Measurements from ENCODE around the gene PNN. TPM values are rescaled to one million over a fixed set of nuclear protein-coding genes. Genes with fewer than 3 reads are reported as not detected.
"Not testable (repeated sequence)": the region's sequence is repeated elsewhere in the genome, so short reads cannot be mapped to it uniquely, and the experiment has no call there.

Gene PNN
- total and polyA plus RNA-seq, 5 donors from 2014 or later = 13.3 to 126 (median 16.6) TPM

- no peak for ATAC-seq (ENCODE audit: low read depth in 2 of 2)
- no peaks in the 10 kb centered on the region for H3K9me3 ChIP-seq (ENCODE audit: control insufficient read depth in 2 of 2, low read length in 2 of 2)
- H3K4me3 ChIP-seq (ENCODE audit: low read depth, low read length) = no peak overlapping the region
- Mint-ChIP-seq H3K36me3 (peaks cover 17% of the 10 kb centered on the region), H3K4me3 (no peak overlapping the region), H3K27me3 (peaks cover 4% of the 10 kb centered on the region), H3K27ac (no peak overlapping the region), H3K4me1 (peaks cover 0 to 5% (median 1%) of the 10 kb centered on the region in 4 donors), H3K9me3 (no peaks in the 10 kb centered on the region)
- no peak overlapping the region for H3K27ac ChIP-seq (ENCODE audit: insufficient read depth, low read length, poor library complexity, severe bottlenecking)
- no peaks in the 10 kb centered on the region for H3K27me3 ChIP-seq (ENCODE audit: control insufficient read depth, insufficient read depth, low read length)
- no peak for DNase-seq
- H3K36me3 ChIP-seq (ENCODE audit: control insufficient read depth, insufficient read depth, low read length) = peaks cover 64% of the 10 kb centered on the region
- H3K4me1 ChIP-seq (ENCODE audit: control insufficient read depth, insufficient read depth, low read length, poor library complexity, severe bottlenecking) = no peaks in the 10 kb centered on the region
These were observed 20.4 kb upstream of the PNN start for GRCh38 chr14:39154594-39155189.

GRCh38 chr14:39157491-39157890, 17.6 kb upstream of the PNN start:
- H3K36me3 ChIP-seq (ENCODE audit: control insufficient read depth, insufficient read depth, low read length) = peaks cover 64% of the 10 kb centered on the region
- DNase-seq (no peak), ATAC-seq (ENCODE audit: low read depth in 2 of 2) (no peak)
- peaks cover 11 to 28% (median 22%) of the 10 kb centered on the region in 4 donors for H3K4me1 Mint-ChIP-seq
- no peak overlapping the region for H3K27ac Mint-ChIP-seq
- no peak overlapping the region for H3K27ac ChIP-seq (ENCODE audit: insufficient read depth, low read length, poor library complexity, severe bottlenecking)
- no peaks in the 10 kb centered on the region for H3K9me3 ChIP-seq (ENCODE audit: control insufficient read depth in 2 of 2, low read length in 2 of 2)
- H3K27me3 ChIP-seq (ENCODE audit: control insufficient read depth, insufficient read depth, low read length) = no peaks in the 10 kb centered on the region
- no peaks in the 10 kb centered on the region for H3K4me1 ChIP-seq (ENCODE audit: control insufficient read depth, insufficient read depth, low read length, poor library complexity, severe bottlenecking)
- H3K4me3 ChIP-seq (ENCODE audit: low read depth, low read length) = no peak overlapping the region
- H3K4me3 Mint-ChIP-seq = no peak overlapping the region
- H3K27me3 Mint-ChIP-seq = peaks cover 4% of the 10 kb centered on the region
- peaks cover 23% of the 10 kb centered on the region for H3K36me3 Mint-ChIP-seq
- H3K9me3 Mint-ChIP-seq = no peaks in the 10 kb centered on the region

GRCh38 chr14:39158222-39158858, 16.7 kb upstream of the PNN start:
- Mint-ChIP-seq H3K9me3 (no peaks in the 10 kb centered on the region), H3K4me3 (no peak overlapping the region), H3K4me1 (peaks cover 12 to 33% (median 25%) of the 10 kb centered on the region in 4 donors), H3K36me3 (peaks cover 26% of the 10 kb centered on the region), H3K27me3 (peaks cover 4% of the 10 kb centered on the region), H3K27ac (no peak overlapping the region)
- Histone ChIP-seq H3K4me1 (ENCODE audit: control insufficient read depth, insufficient read depth, low read length, poor library complexity, severe bottlenecking) (no peaks in the 10 kb centered on the region), H3K4me3 (ENCODE audit: low read depth, low read length) (no peak overlapping the region), H3K9me3 (ENCODE audit: control insufficient read depth in 2 of 2, low read length in 2 of 2) (no peaks in the 10 kb centered on the region), H3K27me3 (ENCODE audit: control insufficient read depth, insufficient read depth, low read length) (no peaks in the 10 kb centered on the region), H3K36me3 (ENCODE audit: control insufficient read depth, insufficient read depth, low read length) (peaks cover 61% of the 10 kb centered on the region), H3K27ac (ENCODE audit: insufficient read depth, low read length, poor library complexity, severe bottlenecking) (no peak overlapping the region)
- no peak for DNase-seq
- no peak for ATAC-seq (ENCODE audit: low read depth in 2 of 2)

GRCh38 chr14:39160494-39160893, 14.6 kb upstream of the PNN start:
- Mint-ChIP-seq H3K27me3 (peaks cover 4% of the 10 kb centered on the region), H3K9me3 (no peaks in the 10 kb centered on the region), H3K4me3 (no peak overlapping the region), H3K4me1 (peaks cover 15 to 49% (median 39%) of the 10 kb centered on the region in 4 donors), H3K36me3 (peaks cover 37% of the 10 kb centered on the region), H3K27ac (no peak overlapping the region)
- H3K4me3 ChIP-seq (ENCODE audit: low read depth, low read length) = no peak overlapping the region
- DNase-seq = no peak
- no peaks in the 10 kb centered on the region for H3K9me3 ChIP-seq (ENCODE audit: control insufficient read depth in 2 of 2, low read length in 2 of 2)
- no peak overlapping the region for H3K27ac ChIP-seq (ENCODE audit: insufficient read depth, low read length, poor library complexity, severe bottlenecking)
- H3K4me1 ChIP-seq (ENCODE audit: control insufficient read depth, insufficient read depth, low read length, poor library complexity, severe bottlenecking) = no peaks in the 10 kb centered on the region
- peaks cover 47% of the 10 kb centered on the region for H3K36me3 ChIP-seq (ENCODE audit: control insufficient read depth, insufficient read depth, low read length)
- ATAC-seq (ENCODE audit: low read depth in 2 of 2) = no peak
- no peaks in the 10 kb centered on the region for H3K27me3 ChIP-seq (ENCODE audit: control insufficient read depth, insufficient read depth, low read length)

- not testable (repeated sequence) for H3K27me3 ChIP-seq (ENCODE audit: control insufficient read depth, insufficient read depth, low read length); H3K36me3 ChIP-seq (ENCODE audit: control insufficient read depth, insufficient read depth, low read length); H3K27ac Mint-ChIP-seq; ATAC-seq (ENCODE audit: low read depth in 2 of 2); H3K9me3 ChIP-seq (ENCODE audit: control insufficient read depth in 2 of 2, low read length in 2 of 2); DNase-seq; H3K9me3 Mint-ChIP-seq; H3K27ac ChIP-seq (ENCODE audit: insufficient read depth, low read length, poor library complexity, severe bottlenecking); H3K27me3 Mint-ChIP-seq
- H3K4me3 ChIP-seq (ENCODE audit: low read depth, low read length) = peak overlapping the region; percentile 98
- H3K4me1 ChIP-seq (ENCODE audit: control insufficient read depth, insufficient read depth, low read length, poor library complexity, severe bottlenecking) = peaks cover 35% of the 10 kb centered on the region
- H3K36me3 Mint-ChIP-seq = peaks cover 20% of the 10 kb centered on the region
- H3K4me1 Mint-ChIP-seq = peaks cover 35 to 69% (median 49%) of the 10 kb centered on the region in 4 donors
- peak overlapping the region; percentile 76 to 100 (median 90) for H3K4me3 Mint-ChIP-seq
These were observed 7.2 kb upstream of the PNN start for GRCh38 chr14:39167797-39168320.

GRCh38 chr14:39168591-39168990, 6.5 kb upstream of the PNN start:
- DNase-seq (no peak), ATAC-seq (ENCODE audit: low read depth in 2 of 2) (no peak)
- peak overlapping the region; percentile 63 to 94 (median 69) for H3K27ac Mint-ChIP-seq
- peaks cover 33 to 68% (median 46%) of the 10 kb centered on the region in 4 donors for H3K4me1 Mint-ChIP-seq
- peaks cover 4% of the 10 kb centered on the region for H3K27me3 Mint-ChIP-seq
- H3K4me3 Mint-ChIP-seq = peak overlapping the region; percentile 82 to 100 (median 100)
- no peaks in the 10 kb centered on the region for H3K27me3 ChIP-seq (ENCODE audit: control insufficient read depth, insufficient read depth, low read length)
- peaks cover 35% of the 10 kb centered on the region for H3K4me1 ChIP-seq (ENCODE audit: control insufficient read depth, insufficient read depth, low read length, poor library complexity, severe bottlenecking)
- H3K9me3 Mint-ChIP-seq = no peaks in the 10 kb centered on the region
- H3K9me3 ChIP-seq (ENCODE audit: control insufficient read depth in 2 of 2, low read length in 2 of 2) = no peaks in the 10 kb centered on the region
- H3K4me3 ChIP-seq (ENCODE audit: low read depth, low read length) = peak overlapping the region; percentile 98
- H3K36me3 Mint-ChIP-seq = peaks cover 17% of the 10 kb centered on the region
- H3K36me3 ChIP-seq (ENCODE audit: control insufficient read depth, insufficient read depth, low read length) = peaks cover 5% of the 10 kb centered on the region
- no peak overlapping the region for H3K27ac ChIP-seq (ENCODE audit: insufficient read depth, low read length, poor library complexity, severe bottlenecking)

- Histone ChIP-seq H3K4me3 (ENCODE audit: low read depth, low read length) (peak overlapping the region; percentile 98), H3K4me1 (ENCODE audit: control insufficient read depth, insufficient read depth, low read length, poor library complexity, severe bottlenecking) (peaks cover 35% of the 10 kb centered on the region), H3K9me3 (ENCODE audit: control insufficient read depth in 2 of 2, low read length in 2 of 2) (no peaks in the 10 kb centered on the region), H3K36me3 (ENCODE audit: control insufficient read depth, insufficient read depth, low read length) (peaks cover 5% of the 10 kb centered on the region), H3K27me3 (ENCODE audit: control insufficient read depth, insufficient read depth, low read length) (no peaks in the 10 kb centered on the region), H3K27ac (ENCODE audit: insufficient read depth, low read length, poor library complexity, severe bottlenecking) (peak overlapping the region; percentile 91)
- Mint-ChIP-seq H3K27me3 (peaks cover 4% of the 10 kb centered on the region), H3K27ac (peak overlapping the region; percentile 99 to 100 (median 100)), H3K4me1 (peaks cover 32 to 68% (median 43%) of the 10 kb centered on the region in 4 donors), H3K9me3 (no peaks in the 10 kb centered on the region), H3K36me3 (peaks cover 11% of the 10 kb centered on the region), H3K4me3 (peak overlapping the region; percentile 96 to 100 (median 100))
- DNase-seq (peak in 1 of 3 donors; percentile 7), ATAC-seq (ENCODE audit: low read depth in 2 of 2) (no peak)
These were observed 5.5 kb upstream of the PNN start for GRCh38 chr14:39169541-39169900.

All from CD4-positive, CD25-positive, alpha-beta regulatory T cell (primary cell).